H1 (cell line): ENCODE measurements around the gene SPATS2L. TPM values are rescaled to one million over a fixed set of nuclear protein-coding genes. Genes with fewer than 3 reads are reported as not detected.

ENCODE experiments used
- CTCF ChIA-PET: fragments of 300-600 bp; sonication (Branson Sonifier 250); formaldehyde crosslinking; loops from one replicate; lab custom pipeline; 2021; ENCODE audit not compliant: partially characterized antibody; lab: Charles Lee
- POLR2A ChIA-PET: fragments of 300-600 bp; sonication (Branson Sonifier 250); formaldehyde crosslinking; loops from one replicate; lab custom pipeline; 2021; ENCODE audit warnings: inconsistent platforms; ENCODE audit not compliant: partially characterized antibody; lab: Charles Lee
- DNase-seq, 2 experiments: peaks; one replicate each; pipeline versions ENCODE4 v3.0.0 to v3.0.0-alpha.2; 2010 to 2022; ENCODE audit warnings: low spot score in 2 of 2, low read depth in 1 of 2, mixed read lengths in 1 of 2
- FAIRE-seq: peaks from 2 replicates; lab custom pipeline; 2011; peaks lifted over from hg19 to GRCh38; lab: Jason Lieb, UNC
- H2AFZ ChIP-seq: 2 replicates; pipeline ENCODE4 v1.8.1; 2012; ENCODE audit warnings: low read length, inconsistent platforms
- H2AK5ac ChIP-seq: 2 replicates; pipeline ENCODE4 v1.6.1; 2013; ENCODE audit warnings: low read depth, low read length
- H2BK120ac ChIP-seq: replicated peaks from 2 replicates; pipeline ENCODE3; 2013; ENCODE audit warnings: low read depth, low read length, inconsistent platforms
- H2BK12ac ChIP-seq: 2 replicates; pipeline ENCODE4 v1.6.1; 2013; ENCODE audit warnings: low read depth, low read length
- H2BK15ac ChIP-seq: 2 replicates; pipeline ENCODE4 v1.6.1; 2013; ENCODE audit warnings: low read length
- H2BK20ac ChIP-seq: 2 replicates; pipeline ENCODE4 v1.6.1; 2013; ENCODE audit warnings: low read length
- H2BK5ac ChIP-seq: 2 replicates; pipeline ENCODE4 v1.6.1; 2013; ENCODE audit warnings: low read depth, low read length
- H3K14ac ChIP-seq: 2 replicates; pipeline ENCODE4 v1.6.1; 2013; ENCODE audit warnings: inconsistent platforms; ENCODE audit not compliant: insufficient read length
- H3K18ac ChIP-seq: 2 replicates; pipeline ENCODE4 v1.6.1; 2013; ENCODE audit warnings: low read length; ENCODE audit errors: extremely low read depth
- H3K23ac ChIP-seq: 2 replicates; pipeline ENCODE4 v1.6.1; 2013; ENCODE audit warnings: inconsistent platforms; ENCODE audit not compliant: insufficient read length
- H3K23me2 ChIP-seq: 2 replicates; pipeline ENCODE4 v1.6.1; 2013; ENCODE audit warnings: low read depth, low read length
- H3K27ac ChIP-seq: 2 replicates; pipeline ENCODE4 v1.6.1; 2011; ENCODE audit warnings: low read depth, low read length, inconsistent platforms
- H3K27me3 ChIP-seq, 4 experiments: replicated peaks in 1 of 4; 1 replicate in 1 of 4; 2 replicates in 3 of 4; pipeline versions ENCODE4 v1.6.1 to v1.8.1; 2011 to 2013; ENCODE audit warnings: low read length in 3 of 4, mild to moderate bottlenecking in 3 of 4, inconsistent platforms in 2 of 4, mixed read lengths in 2 of 4, moderate library complexity in 1 of 4; ENCODE audit not compliant: control insufficient read depth in 3 of 4, insufficient read depth in 3 of 4; ENCODE audit errors: extremely low read depth in 1 of 4
- H3K36me3 ChIP-seq, 4 experiments: 2 replicates each; pipeline versions ENCODE4 v1.6.1 to v1.8.1; 2011 to 2013; ENCODE audit warnings: mild to moderate bottlenecking in 4 of 4, low read length in 3 of 4, moderate library complexity in 2 of 4, control low read depth in 1 of 4, inconsistent platforms in 1 of 4; ENCODE audit not compliant: insufficient read depth in 4 of 4, control insufficient read depth in 2 of 4
- H3K4ac ChIP-seq: replicated peaks from 2 replicates; pipeline ENCODE3; 2013; ENCODE audit warnings: low read length, low read depth, mixed read lengths, inconsistent platforms; ENCODE audit not compliant: insufficient read length
- H3K4me1 ChIP-seq, 4 experiments: replicated peaks in 1 of 4; 1 replicate in 1 of 4; 2 replicates in 3 of 4; pipeline versions ENCODE4 v1.6.1 to v1.8.1; 2011 to 2013; ENCODE audit warnings: low read length in 3 of 4, inconsistent platforms in 2 of 4, mixed read lengths in 1 of 4; ENCODE audit not compliant: insufficient read depth in 4 of 4, control insufficient read depth in 3 of 4
- H3K4me2 ChIP-seq, 2 experiments: 2 replicates each; pipeline versions ENCODE4 v1.6.1 to v1.8.1; 2011 to 2013; ENCODE audit warnings: low read depth in 2 of 2, low read length in 2 of 2, control low read depth in 1 of 2, inconsistent platforms in 1 of 2, mild to moderate bottlenecking in 1 of 2; ENCODE audit not compliant: insufficient read depth in 1 of 2
- H3K4me3 ChIP-seq, 4 experiments: fragments of 200-600, 300-600 bp in 1 of 4; sonication (generic), shearing (Covaris generic), sonication (Bioruptor Twin) in 1 of 4; 2 replicates each; pipeline versions ENCODE4 v1.5.1 to v1.8.1; 2011 to 2016; ENCODE audit warnings: low read length in 4 of 4, low read depth in 3 of 4, control low read depth in 2 of 4, inconsistent platforms in 2 of 4, mild to moderate bottlenecking in 2 of 4, mixed read lengths in 1 of 4, moderate library complexity in 1 of 4; ENCODE audit not compliant: insufficient read depth in 2 of 4; ENCODE audit errors: extremely low read depth in 1 of 4
- H3K56ac ChIP-seq: replicated peaks from 2 replicates; pipeline ENCODE3; 2013; ENCODE audit warnings: low read depth, mild to moderate bottlenecking, mixed read lengths, low read length, inconsistent platforms; ENCODE audit not compliant: insufficient read length
- H3K79me1 ChIP-seq: 2 replicates; pipeline ENCODE4 v1.6.1; 2013; ENCODE audit warnings: low read depth, low read length, control low read depth
- H3K79me2 ChIP-seq, 2 experiments: 2 replicates each; pipeline versions ENCODE4 v1.6.1 to v1.8.1; 2012 to 2013; ENCODE audit warnings: low read length in 2 of 2, mild to moderate bottlenecking in 2 of 2, inconsistent platforms in 1 of 2; ENCODE audit not compliant: insufficient read depth in 2 of 2, control insufficient read depth in 1 of 2
- H3K9ac ChIP-seq, 4 experiments: replicated peaks in 1 of 4; 1 replicate in 1 of 4; 2 replicates in 3 of 4; pipeline versions ENCODE4 v1.6.1 to v1.8.1; 2011 to 2013; ENCODE audit warnings: low read depth in 3 of 4, low read length in 3 of 4, control low read depth in 2 of 4, mild to moderate bottlenecking in 2 of 4, moderate library complexity in 2 of 4, inconsistent platforms in 1 of 4; ENCODE audit errors: extremely low read depth in 1 of 4
- H3K9me3 ChIP-seq, 2 experiments: 2 replicates each; pipeline versions ENCODE4 v1.6.1 to v1.8.1; 2012 to 2013; ENCODE audit warnings: mild to moderate bottlenecking in 2 of 2, moderate library complexity in 2 of 2, control low read depth in 1 of 2, inconsistent platforms in 1 of 2, low read depth in 1 of 2, low read length in 1 of 2, mixed read lengths in 1 of 2; ENCODE audit not compliant: insufficient read depth in 2 of 2
- H4K20me1 ChIP-seq, 2 experiments: replicated peaks in 1 of 2; 2 replicates each; pipeline versions ENCODE3 to v1.8.1; 2011 to 2013; ENCODE audit warnings: inconsistent platforms in 2 of 2, low read length in 2 of 2, mild to moderate bottlenecking in 1 of 2; ENCODE audit not compliant: insufficient read depth in 2 of 2, control insufficient read depth in 1 of 2
- H4K5ac ChIP-seq: 2 replicates; pipeline ENCODE4 v1.6.1; 2013; ENCODE audit warnings: low read length, low read depth, mixed read lengths, inconsistent platforms; ENCODE audit not compliant: insufficient read length
- H4K8ac ChIP-seq: 2 replicates; pipeline ENCODE4 v1.8.0; 2013; ENCODE audit warnings: mild to moderate bottlenecking, moderate library complexity, low read length, inconsistent platforms; ENCODE audit not compliant: insufficient read depth; ENCODE audit errors: extremely low read depth
- H4K91ac ChIP-seq: replicated peaks from 2 replicates; pipeline ENCODE3; 2013; ENCODE audit warnings: low read length, mixed read lengths, inconsistent platforms; ENCODE audit not compliant: insufficient read length
- CHD1 ChIP-seq: IDR thresholded peaks from 2 replicates; pipeline ENCODE4 v1.6.1; 2012; ENCODE audit warnings: low read depth, low read length, improper control_type of control experiment
- MAFK ChIP-seq: IDR thresholded peaks from 2 replicates; pipeline ENCODE4 v1.6.1; 2012; ENCODE audit warnings: low read depth, mild to moderate bottlenecking, improper control_type of control experiment, low read length
- POLR2A ChIP-seq, 2 experiments: IDR thresholded peaks; 1 replicate in 1 of 2; 2 replicates in 1 of 2; pipeline ENCODE4 v1.6.1; 2011; ENCODE audit warnings: low read depth in 2 of 2, low read length in 2 of 2, mild to moderate bottlenecking in 2 of 2; ENCODE audit errors: control extremely low read depth in 1 of 2
- ZNF274 ChIP-seq: IDR thresholded peaks from 2 replicates; pipeline ENCODE4 v1.7.0; 2012; ENCODE audit warnings: low read length, borderline replicate concordance; ENCODE audit errors: extremely low read depth
- WGBS, 2 experiments: shearing (Covaris generic) in 1 of 2; methylation state at CpG; one replicate each; pipeline versions ENCODE4 v1.1.6 to v1.1.7; 2013 to 2015; ENCODE audit warnings: low lambda C conversion rate in 2 of 2, mixed read lengths in 2 of 2, inconsistent platforms in 1 of 2, low coverage in 1 of 2, missing lambda C conversion rate in 1 of 2; ENCODE audit not compliant: insufficient replicate concordance in 2 of 2, insufficient coverage in 1 of 2, insufficient read length in 1 of 2; ENCODE audit errors: extremely low coverage in 1 of 2, missing lambda C conversion rate in 1 of 2; 5-methylcytosine and 5-hydroxymethylcytosine counted together
- polyA plus RNA-seq, 7 experiments: library from polyadenylated mRNA; depleted of rRNA in 3 of 7; stranded (reverse) in 5 of 7; unstranded in 2 of 7; fragments of >200 nt in 5 of 7; fragments of 200-250 nt in 2 of 7; gene quantifications; 1 replicate in 5 of 7; 2 replicates in 1 of 7; 4 replicates in 1 of 7; pipeline versions ENCODE4 v1.2.1 to v1.2.3, GENCODE V29; 2011 to 2013; ENCODE audit warnings: missing spikeins in 2 of 7, mixed read lengths in 2 of 7
- total RNA-seq: library from RNA; stranded (reverse); fragmentation: NEBNext Ultra II Directional; extraction: Animal tissue kit (Norgen Biotek cat#: 25700); gene quantifications from 2 replicates; pipeline ENCODE4 v1.2.1, GENCODE V29; 2021

Gene SPATS2L
- total and polyA plus RNA-seq, 2 of the 8 experiments (the other 6 are each of a cell fraction or from before 2014, with no cell fraction given) = 67.3 to 189 TPM

DNA sequence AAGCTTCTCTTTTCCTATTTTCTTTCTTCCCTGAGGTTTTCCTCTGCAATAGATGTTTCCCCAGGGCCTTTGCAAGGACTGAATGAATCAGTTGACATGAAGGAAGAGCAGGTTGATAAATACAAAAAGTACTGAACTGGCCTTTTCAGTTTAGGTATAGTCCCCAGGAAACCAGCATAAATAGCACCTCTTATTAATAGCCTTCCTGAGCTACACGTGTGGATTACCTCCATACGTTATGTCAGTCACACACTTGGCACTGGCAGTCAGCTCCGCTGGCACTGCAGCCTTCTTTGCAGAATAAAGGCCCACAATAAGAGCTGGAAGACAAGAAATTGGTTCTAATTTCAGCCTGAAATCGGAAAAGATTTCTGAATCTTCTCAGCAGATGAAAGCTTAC is 142.7 kb downstream of the SPATS2L start:
- FAIRE-seq = no peak
- H2BK5ac ChIP-seq = no peak overlapping the region
- H4K5ac ChIP-seq = no peak overlapping the region
- no peak for TF ChIP-seq ZNF274
- TF ChIP-seq CHD1 = no peak
- no peak for TF ChIP-seq MAFK
- peak in 1 of 2 experiments; percentile 43; a peak in 2 of 3 replicates for TF ChIP-seq POLR2A (IDR thresholded peaks at IDR 0.05; ENCODE audit: control extremely low read depth in 1 of 2, low read depth in 2 of 2, low read length in 2 of 2)
- TF ChIP-seq, all 59 proteins: peak for 1
- no peaks in the 10 kb centered on the region for H3K27me3 ChIP-seq
- WGBS, 2 experiments = 86% methylated on average over 4 of the region's 4 CpGs; no CpG with 5 or more reads in 1 of the 2 experiments
- no peaks in the 10 kb centered on the region for H3K23me2 ChIP-seq
- no peak overlapping the region for H3K4me2 ChIP-seq
- peaks cover 0 to 3% of the 10 kb centered on the region in 2 experiments for H4K20me1 ChIP-seq
- no peak overlapping the region for H2BK12ac ChIP-seq
- no peak overlapping the region for H2BK15ac ChIP-seq
- DNase-seq = no peak
- H3K27ac ChIP-seq = no peak overlapping the region
- ChIA-PET POLR2A (interaction anchor here (1.0 to 1.6 kb wide), 3 partner anchors 8 to 27 kb away, joined by 3 to 4 read pairs (median 4); no protein-coding TSS in a partner anchor), CTCF (interaction anchor here (0.6 to 1.6 kb wide), 2 partner anchors 19 to 464 kb away, joined by 3 to 4 read pairs; no protein-coding TSS in a partner anchor)
- no peak overlapping the region for H3K56ac ChIP-seq
- no peak overlapping the region for H2AK5ac ChIP-seq
- no peak overlapping the region for H4K8ac ChIP-seq
- peaks cover 0 to 4% (median 1%) of the 10 kb centered on the region in 4 experiments; a peak in 2 of 7 replicates for H3K4me1 ChIP-seq
- no peak overlapping the region for H3K14ac ChIP-seq
- H3K9ac ChIP-seq = no peak overlapping the region
- no peaks in the 10 kb centered on the region for H3K79me1 ChIP-seq
- H3K4ac ChIP-seq = no peak overlapping the region
- H3K9me3 ChIP-seq = no peaks in the 10 kb centered on the region
- no peak overlapping the region for H3K18ac ChIP-seq
- no peak overlapping the region for H2BK20ac ChIP-seq
- H4K91ac ChIP-seq = no peak overlapping the region
- H3K79me2 ChIP-seq = no peaks in the 10 kb centered on the region
- peaks cover 2 to 34% (median 15%) of the 10 kb centered on the region in 4 experiments; a peak in 6 of 8 replicates for H3K36me3 ChIP-seq
- no peak overlapping the region for H2AFZ ChIP-seq
- H2BK120ac ChIP-seq = no peak overlapping the region
- no peak overlapping the region for H3K4me3 ChIP-seq
- no peak overlapping the region for H3K23ac ChIP-seq
